ENCODE results near the gene AK5.

Gene AK5

GRCh38 chr1:77543822-77544448 lies 262.1 kb downstream of the AK5 start:
- no peak for DNase-seq (ENCODE audit: low spot score)

- no peak for DNase-seq (ENCODE audit: low spot score)
These were observed 263.0 kb downstream of the AK5 start for GRCh38 chr1:77544845-77545244.

GRCh38 chr1:77545970-77546369 lies 264.2 kb downstream of the AK5 start:
- DNase-seq (ENCODE audit: low spot score): no peak

DNA sequence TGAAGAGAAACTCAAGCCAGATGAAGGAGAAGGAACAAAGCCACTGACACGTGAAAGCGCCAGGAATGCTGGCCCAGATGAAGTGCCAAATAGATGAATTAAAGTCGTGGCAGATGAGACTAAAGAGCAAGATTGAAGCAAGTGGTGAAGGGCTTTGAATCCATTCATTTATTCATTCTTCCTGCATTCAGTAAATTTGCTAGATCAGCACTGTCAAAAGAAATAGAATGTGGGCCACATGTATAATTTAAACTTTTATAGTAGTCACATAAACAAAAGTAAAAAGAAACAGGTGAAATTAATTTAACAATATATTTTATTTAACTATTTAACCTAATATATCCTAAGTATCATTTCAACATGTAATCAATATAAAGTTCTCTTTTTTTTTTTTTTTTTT lies 265.1 kb downstream of the AK5 start:
- DNase-seq (ENCODE audit: low spot score): no peak

GRCh38 chr1:77548285-77548684 lies 266.5 kb downstream of the AK5 start:
- no peak for DNase-seq (ENCODE audit: low spot score)

GRCh38 chr1:77550135-77550534 lies 268.3 kb downstream of the AK5 start:
- no peak for DNase-seq (ENCODE audit: low spot score)

- no peak for DNase-seq (ENCODE audit: low spot score)
These were observed 270.8 kb downstream of the AK5 start for GRCh38 chr1:77552626-77553025.

DNA sequence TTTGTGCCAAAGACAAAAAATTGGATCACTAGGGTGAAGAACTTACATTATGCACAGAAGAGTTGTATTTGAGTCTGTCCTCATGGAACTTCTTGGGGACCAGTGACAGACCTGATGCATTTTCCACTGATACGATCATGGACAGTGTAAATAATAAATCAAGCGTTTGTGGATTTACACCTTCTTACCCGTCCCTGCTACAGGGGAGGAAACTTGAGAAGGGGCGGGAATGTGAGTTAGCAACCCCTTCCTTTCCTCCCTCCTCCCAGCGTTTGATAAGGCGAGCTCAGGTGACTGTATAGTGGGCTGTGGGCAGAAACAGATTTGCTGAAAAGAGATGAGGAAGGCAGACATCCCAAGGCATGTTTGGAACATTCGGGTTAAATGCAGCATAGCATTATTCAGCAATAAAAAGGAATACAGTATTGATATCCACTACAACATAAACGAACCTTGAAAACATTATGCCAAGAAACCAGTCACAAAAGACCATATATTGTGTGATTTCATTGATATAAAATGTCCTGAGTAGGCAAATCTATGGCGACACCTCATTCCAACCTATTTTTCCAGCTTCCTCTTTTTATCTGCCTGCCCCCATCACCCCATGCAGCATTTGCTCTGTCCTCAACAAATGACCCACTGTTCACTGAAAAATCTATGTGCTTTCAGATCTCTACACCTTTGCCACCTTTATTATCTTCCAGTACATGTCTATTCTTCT lies 271.9 kb downstream of the AK5 start:
- no peak for DNase-seq (ENCODE audit: low spot score)

DNA sequence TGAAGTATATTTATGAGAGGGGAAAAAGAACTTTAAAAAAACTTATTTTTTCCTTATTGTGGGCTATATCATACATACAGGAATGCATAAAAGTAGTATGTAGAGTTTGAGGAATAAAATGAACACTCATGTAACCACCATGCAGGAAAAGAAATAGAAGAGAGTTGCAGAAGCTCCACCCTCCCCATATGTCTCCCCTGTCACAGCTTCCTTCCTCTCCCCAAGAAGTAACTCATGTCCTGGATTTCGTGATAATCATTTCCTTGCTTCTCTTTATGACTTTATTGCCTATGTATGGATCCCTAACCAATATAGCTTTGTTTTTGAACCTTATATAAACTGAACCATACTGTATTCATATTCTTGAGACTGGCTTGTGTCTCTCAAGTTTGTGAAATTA lies 274.2 kb downstream of the AK5 start:
- DNase-seq (ENCODE audit: low spot score): no peak

GRCh38 chr1:77557053-77557452 lies 275.2 kb downstream of the AK5 start:
- no peak for DNase-seq (ENCODE audit: low spot score)

DNA sequence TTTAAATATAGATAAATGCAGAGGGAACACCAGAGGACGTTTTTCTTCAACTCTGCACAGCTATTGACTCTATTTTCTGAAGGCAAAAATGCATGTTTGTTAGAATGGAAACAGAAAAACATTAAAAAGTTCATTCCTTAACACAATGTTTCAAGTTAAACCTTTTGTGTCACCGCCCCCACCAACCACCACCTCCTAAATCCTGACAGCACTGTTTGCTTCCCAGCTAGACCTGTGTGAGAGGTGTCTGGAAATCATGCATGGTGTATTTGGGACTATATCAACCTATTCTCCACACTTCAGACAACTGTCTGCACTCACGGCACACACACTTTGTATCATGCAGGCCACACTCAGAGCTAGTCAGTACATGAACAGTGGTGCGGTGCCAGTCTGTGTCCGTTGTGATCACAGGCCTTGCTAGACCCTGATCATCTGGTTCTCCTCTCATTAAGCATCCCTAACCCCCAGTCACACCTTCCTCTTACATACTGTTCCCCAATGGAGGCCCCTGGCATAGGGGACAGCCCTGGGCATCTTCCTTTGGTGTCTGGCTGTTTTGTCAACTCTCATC lies 276.9 kb downstream of the AK5 start:
- no peak for DNase-seq (ENCODE audit: low spot score)

GRCh38 chr1:77560741-77561140 lies 278.9 kb downstream of the AK5 start:
- DNase-seq (ENCODE audit: low spot score): no peak

- no peak for DNase-seq (ENCODE audit: low spot score)
These were observed 280.9 kb downstream of the AK5 start for GRCh38 chr1:77562596-77563150.

DNA sequence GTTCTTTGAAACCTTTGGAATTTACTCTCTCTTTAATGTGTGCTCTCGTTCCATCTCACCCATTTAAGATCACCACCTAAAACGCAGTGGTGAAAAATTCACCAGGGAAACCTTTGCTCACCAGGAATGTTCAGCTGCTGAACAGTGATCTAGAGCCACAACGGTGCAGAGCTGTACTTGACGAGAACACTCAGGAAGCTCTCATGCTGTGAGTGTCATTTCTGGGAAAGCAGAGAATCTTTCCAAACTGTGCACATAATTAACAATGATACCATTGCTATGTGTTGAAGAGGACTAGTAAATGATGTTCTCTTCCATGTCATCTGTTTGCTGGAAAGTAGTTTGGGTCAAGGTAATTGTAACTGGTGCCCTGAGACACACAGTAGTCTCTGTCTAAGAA lies 283.5 kb downstream of the AK5 start:
- no peak for DNase-seq (ENCODE audit: low spot score)

DNA sequence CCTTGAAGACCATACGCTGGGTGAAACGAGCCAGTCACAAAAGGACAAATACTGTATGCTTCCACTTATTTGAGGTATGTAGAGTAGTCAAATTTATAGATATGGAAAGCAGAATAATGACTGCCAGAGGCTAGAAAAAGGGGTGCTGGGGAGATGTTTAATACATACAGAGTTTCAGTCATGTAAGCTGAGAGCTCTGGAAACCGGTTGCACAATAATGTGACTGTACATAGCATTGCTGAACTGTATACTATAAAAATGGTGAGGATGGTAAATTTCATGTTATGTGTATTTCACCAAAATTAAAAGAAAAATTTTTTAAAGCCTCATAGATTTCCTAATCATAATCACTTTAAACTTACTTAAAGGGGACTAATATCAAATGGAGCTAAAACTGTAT lies 289.8 kb downstream of the AK5 start:
- DNase-seq (ENCODE audit: low spot score): no peak

GRCh38 chr1:77579547-77579946 lies 297.7 kb downstream of the AK5 start:
- DNase-seq (ENCODE audit: low spot score): no peak

GRCh38 chr1:77582905-77583304 lies 301.1 kb downstream of the AK5 start:
- DNase-seq (ENCODE audit: low spot score): no peak

- DNase-seq (ENCODE audit: low spot score): no peak
These were observed 301.7 kb downstream of the AK5 start for GRCh38 chr1:77583483-77583882.

GRCh38 chr1:77584884-77585283 lies 303.1 kb downstream of the AK5 start:
- DNase-seq (ENCODE audit: low spot score): no peak

DNA sequence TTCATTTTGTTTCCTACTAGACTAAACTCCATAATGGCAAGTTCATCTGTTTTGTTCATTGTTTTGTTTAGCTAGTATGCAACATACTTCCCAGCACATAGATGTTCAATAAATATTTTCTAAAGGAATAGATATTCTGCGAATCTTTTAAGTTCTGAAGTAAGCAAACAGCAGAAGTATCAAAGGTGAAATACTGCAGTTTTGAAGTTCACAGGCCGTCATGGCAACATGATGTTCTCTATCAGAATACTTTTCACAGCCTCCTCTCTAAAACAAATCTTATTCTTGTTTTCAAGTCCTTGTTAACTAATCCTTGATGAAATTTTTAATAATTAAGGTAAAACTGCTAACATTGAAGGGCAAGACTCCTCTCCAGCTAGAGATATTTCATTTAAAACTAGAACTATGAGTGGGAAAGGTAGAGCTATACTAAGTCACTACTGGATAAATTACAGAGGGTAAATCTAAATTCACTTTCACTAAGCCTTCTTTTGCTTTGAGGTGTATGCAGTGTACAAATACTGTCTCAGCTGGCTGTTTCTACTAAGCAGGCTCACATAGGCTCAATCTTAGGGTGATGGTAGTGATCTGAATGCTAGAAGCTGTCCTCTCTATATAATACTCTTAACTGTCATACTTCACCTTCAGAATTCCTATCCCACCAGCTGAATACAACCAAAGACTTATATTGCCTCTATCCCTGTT lies 303.9 kb downstream of the AK5 start:
- no peak for DNase-seq (ENCODE audit: low spot score)

DNA sequence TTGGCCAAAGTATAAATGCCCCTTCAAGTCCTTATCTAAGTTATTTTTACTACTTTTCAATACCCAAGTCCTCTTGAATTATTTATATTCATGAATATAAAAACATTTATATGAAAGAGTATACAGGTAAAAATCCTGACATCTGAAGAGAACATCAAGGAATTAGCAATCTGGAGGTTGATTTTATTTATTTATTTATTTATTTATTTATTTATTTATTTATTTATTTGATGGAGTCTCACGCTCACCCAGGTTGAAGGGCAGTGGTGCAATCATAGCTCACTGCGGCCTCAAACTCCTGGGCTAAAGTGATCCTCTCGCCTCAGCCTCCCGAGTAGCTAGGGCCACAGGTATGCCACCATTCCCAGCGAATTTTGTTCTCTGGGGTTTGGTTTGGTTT lies 307.4 kb downstream of the AK5 start:
- DNase-seq (ENCODE audit: low spot score): no peak

GRCh38 chr1:77590651-77591050 lies 308.8 kb downstream of the AK5 start:
- DNase-seq (ENCODE audit: low spot score): no peak

GRCh38 chr1:77592906-77593305 lies 311.1 kb downstream of the AK5 start:
- no peak for DNase-seq (ENCODE audit: low spot score)
